GM21619 (cell line): Measurements from ENCODE around the gene AARS2.
"Not testable (repeated sequence)": the region's sequence is repeated elsewhere in the genome, so short reads cannot be mapped to it uniquely, and the experiment has no call there.

Experiments
- ATAC-seq: cut with Tn5 transposase; IDR thresholded peaks from one replicate; pipeline ENCODE4 v1.9.1; 2021; ENCODE audit not compliant: unreplicated experiment

Gene AARS2

GRCh38 chr6:44332585-44332984 lies 19.4 kb upstream of the AARS2 start:
- no peak for ATAC-seq

- no peak for ATAC-seq
These were observed 16.7 kb upstream of the AARS2 start for GRCh38 chr6:44329858-44330257.

GRCh38 chr6:44328203-44328602 lies 15.1 kb upstream of the AARS2 start:
- not testable (repeated sequence) for ATAC-seq

- no peak for ATAC-seq
These were observed 14.6 kb upstream of the AARS2 start for GRCh38 chr6:44327760-44328159.

- no peak for ATAC-seq
These were observed 13.9 kb upstream of the AARS2 start for GRCh38 chr6:44327096-44327495.

GRCh38 chr6:44321210-44321609 lies 8.1 kb upstream of the AARS2 start:
- no peak for ATAC-seq

- ATAC-seq, result not testable (repeated sequence)
These were observed 4.0 kb upstream of the AARS2 start for GRCh38 chr6:44317136-44317631.

- ATAC-seq, result no peak
These were observed 3.3 kb upstream of the AARS2 start for GRCh38 chr6:44316481-44316880.

- no peak for ATAC-seq
These were observed 2.8 kb upstream of the AARS2 start for GRCh38 chr6:44315951-44316350.

GRCh38 chr6:44315516-44315915 lies 2.4 kb upstream of the AARS2 start:
- no peak for ATAC-seq

- ATAC-seq, result not testable (repeated sequence)
These were observed 1.5 kb upstream of the AARS2 start for GRCh38 chr6:44314657-44315056.

- no peak for ATAC-seq
These were observed 1.4 kb downstream of the AARS2 start for GRCh38 chr6:44311767-44312166.

GRCh38 chr6:44311304-44311703 lies 1.8 kb downstream of the AARS2 start:
- ATAC-seq, result no peak

- ATAC-seq, result no peak
These were observed 2.9 kb downstream of the AARS2 start for GRCh38 chr6:44310241-44310640.

GRCh38 chr6:44309631-44310030 lies 3.5 kb downstream of the AARS2 start:
- no peak for ATAC-seq

- no peak for ATAC-seq
These were observed 4.1 kb downstream of the AARS2 start for GRCh38 chr6:44309092-44309491.

GRCh38 chr6:44307217-44307616 lies 5.9 kb downstream of the AARS2 start:
- ATAC-seq, result no peak

GRCh38 chr6:44306710-44307109 lies 6.4 kb downstream of the AARS2 start:
- ATAC-seq, result no peak

- no peak for ATAC-seq
These were observed 7.9 kb downstream of the AARS2 start for GRCh38 chr6:44305200-44305725.

GRCh38 chr6:44304282-44305199 lies 8.6 kb downstream of the AARS2 start:
- ATAC-seq, result no peak

- ATAC-seq, result no peak
These were observed 9.3 kb downstream of the AARS2 start for GRCh38 chr6:44303842-44304241.

- ATAC-seq, result no peak
These were observed 10.3 kb downstream of the AARS2 start for GRCh38 chr6:44302856-44303255.
